ENCODE results near the gene AGAP2.

Gene AGAP2

GRCh38 chr12:57753756-57754337 is 15.3 kb upstream of the AGAP2 start:
- DNase-seq (ENCODE audit: low read depth): no peak

DNA sequence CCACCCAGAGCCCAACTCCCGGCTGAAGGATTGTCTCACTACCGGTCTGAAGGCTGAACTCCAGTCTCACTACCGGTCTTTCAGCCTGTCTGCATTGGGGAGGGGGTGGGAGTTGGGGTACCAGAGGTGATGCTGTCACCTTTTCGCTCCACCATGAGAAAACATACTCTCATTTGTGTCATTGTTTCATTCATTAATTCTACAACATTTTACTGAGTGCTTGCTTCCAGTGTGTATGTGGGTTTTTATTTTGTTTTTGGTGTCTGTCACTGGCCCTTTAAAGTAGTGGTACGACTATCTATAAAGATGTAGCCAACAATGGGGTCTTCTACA is 14.1 kb upstream of the AGAP2 start:
- no peak for DNase-seq (ENCODE audit: low read depth)

- DNase-seq (ENCODE audit: low read depth): peak; percentile 97
Measured at GRCh38 chr12:57751788-57752667, 13.5 kb upstream of the AGAP2 start, which contains the start of gene CDK4. Gene CDK4 (minus strand): TSS chr12:57752310. CDS start chr12:57751717, 593 bp downstream.

- no peak for DNase-seq (ENCODE audit: low read depth)
Measured at GRCh38 chr12:57751432-57751787, 12.9 kb upstream of the AGAP2 start.

- DNase-seq (ENCODE audit: low read depth): no peak
Measured at GRCh38 chr12:57750561-57751431, 12.3 kb upstream of the AGAP2 start.

DNA sequence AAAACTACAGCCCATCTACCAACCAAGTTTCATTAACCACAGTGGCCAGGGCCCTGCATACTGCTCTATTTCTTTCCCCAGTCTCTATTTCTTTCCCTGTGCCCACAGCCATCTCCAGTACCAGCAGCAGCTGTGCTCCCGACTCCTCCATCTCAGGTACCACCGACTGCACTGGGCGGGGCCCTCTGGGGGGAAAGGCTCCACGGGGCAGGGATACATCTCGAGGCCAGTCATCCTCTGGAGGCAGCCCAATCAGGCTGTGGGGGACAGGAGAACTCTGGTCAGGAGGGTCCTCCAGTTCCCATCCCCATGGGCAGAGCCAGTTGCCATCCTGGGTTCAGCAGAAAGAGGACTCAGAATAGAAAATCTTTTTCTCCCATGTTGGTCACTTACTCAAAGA is 10.5 kb upstream of the AGAP2 start:
- no peak for DNase-seq (ENCODE audit: low read depth)

DNA sequence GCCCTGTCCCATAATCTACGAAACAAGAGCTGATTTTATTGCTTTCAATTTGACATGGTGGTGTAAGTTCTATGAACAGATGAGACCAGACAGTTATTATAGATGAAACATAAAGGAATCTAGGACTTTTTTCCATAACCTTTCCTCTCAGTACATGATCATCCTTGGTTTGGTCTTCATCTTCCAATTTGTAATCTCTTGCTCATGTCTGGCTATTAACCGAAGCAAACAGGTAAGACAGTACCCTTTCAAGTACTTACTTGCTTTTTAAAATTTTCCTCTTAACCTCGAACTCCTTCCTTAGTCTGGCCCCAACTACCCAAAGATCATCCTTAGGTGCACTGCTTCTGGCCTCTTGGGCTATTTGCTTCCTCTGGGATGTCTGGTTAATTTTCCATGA is 7.5 kb upstream of the AGAP2 start:
- DNase-seq (ENCODE audit: low read depth): no peak

- no peak for DNase-seq (ENCODE audit: low read depth)
Measured at GRCh38 chr12:57745485-57745881, 6.9 kb upstream of the AGAP2 start.

GRCh38 chr12:57744777-57745484 is 6.4 kb upstream of the AGAP2 start, which contains the start of gene TSPAN31:
Gene TSPAN31 (plus strand): TSS chr12:57745039. CDS start chr12:57745155, 116 bp downstream.
- DNase-seq (ENCODE audit: low read depth): peak; percentile 86

DNA sequence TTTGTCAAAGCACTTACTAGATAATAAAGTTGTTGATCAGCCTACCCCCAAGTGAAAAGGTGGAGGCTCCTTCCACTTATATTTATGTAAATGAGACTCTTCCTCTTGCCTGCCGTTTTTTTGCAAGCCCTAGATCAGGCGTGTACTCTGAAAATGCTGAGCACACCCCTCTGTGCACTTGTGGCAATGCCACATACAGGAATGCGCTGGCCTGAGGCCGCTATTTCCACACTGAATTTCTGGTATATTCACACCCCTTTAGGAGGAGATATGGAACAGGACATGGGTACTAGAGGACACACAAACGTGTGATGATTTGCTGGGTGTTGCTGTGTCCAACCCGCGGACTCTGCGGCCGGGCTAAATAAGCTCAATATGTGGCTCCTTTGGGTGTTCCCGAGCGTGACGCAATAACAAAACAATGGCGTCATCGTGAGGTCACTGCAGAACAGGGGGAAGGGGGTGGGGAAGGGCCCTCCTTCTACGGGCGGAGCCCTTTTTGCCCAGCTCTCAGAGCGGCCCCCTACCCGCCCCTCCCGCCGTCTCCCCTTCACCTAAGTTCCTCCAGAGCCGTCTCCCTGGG is 5.7 kb upstream of the AGAP2 start:
- DNase-seq (ENCODE audit: low read depth): peak; percentile 45

DNA sequence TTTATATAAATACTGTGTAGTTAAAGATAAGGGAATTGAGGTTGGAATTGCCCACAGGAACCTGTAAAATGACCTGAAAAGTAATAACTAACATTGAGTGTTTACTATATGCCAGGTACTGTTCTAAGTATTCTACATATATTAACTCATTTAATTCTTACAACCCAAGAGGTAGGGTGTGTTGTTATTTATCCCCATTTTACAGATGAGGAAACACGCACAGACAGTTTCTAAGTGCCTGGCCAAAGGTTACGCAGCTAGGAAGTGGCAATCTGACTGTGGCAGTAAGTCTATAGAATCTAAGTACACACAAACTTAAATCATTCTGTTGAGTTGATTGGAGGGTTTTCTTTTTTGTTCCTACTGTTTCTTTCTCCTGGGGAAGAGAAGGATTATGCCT is 5.2 kb upstream of the AGAP2 start:
- no peak for DNase-seq (ENCODE audit: low read depth)

DNA sequence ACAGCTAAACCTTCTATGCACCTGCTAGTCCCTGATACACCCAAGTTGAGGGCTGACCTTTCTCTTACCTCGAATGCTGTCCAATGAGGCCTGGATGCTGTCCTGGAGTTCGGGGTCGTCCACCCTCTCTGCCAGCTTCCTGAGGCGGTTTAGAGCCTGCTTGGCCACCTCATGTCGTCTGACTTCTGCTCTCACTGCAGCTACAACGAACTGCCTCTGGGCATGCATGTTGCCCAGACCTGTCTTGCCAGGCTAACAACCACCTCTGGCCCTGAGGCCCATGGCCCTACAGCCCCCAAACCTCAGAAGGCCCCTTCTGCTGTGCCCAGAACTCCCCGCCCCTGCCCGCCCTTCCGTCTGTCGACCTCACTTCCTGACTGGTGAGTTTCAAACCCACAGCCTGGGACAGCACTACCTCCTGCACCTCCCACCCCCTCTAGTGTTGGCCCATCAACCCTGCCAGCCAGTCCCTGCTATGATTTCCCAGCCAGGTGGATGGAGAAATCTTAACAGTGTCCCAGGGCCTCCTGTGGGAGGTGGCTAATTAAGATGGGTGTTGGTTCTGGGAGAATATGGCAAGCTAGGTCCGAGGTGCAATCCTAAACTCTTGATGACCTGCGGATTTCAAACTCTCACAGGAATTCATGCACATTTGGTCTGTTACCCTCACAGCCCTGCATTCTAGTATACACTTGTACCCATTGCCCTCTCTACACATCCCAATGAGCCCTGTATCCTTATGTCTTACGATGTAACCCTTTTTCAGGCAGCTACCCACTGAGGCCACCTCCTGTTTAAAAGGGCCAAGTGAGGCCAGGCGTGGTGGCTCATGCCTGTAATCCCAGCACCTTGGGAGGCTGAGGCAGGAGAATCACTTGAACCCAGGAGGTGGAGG is 3.5 kb upstream of the AGAP2 start:
- DNase-seq (ENCODE audit: low read depth): peak; percentile 67

DNA sequence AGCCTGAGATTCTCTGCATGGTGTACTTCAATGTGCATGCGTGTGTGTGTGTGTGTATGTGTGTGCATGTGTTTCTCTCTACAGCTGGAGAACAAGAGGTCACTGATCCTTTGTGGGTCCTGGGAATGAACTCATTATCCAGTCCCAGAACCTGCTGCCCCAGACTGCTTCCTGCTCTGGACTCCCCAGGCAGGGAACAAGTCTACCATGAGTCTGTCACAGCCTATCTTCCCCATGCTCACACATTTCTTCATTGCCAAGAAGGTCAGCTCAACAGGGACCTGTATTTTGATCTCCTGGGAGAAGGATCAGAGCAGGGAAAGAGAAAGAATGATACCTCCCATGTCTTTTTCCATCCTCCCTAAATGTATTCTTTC is 2.9 kb upstream of the AGAP2 start:
- DNase-seq (ENCODE audit: low read depth): no peak

- peak; percentile 59 for DNase-seq (ENCODE audit: low read depth)
Measured at GRCh38 chr12:57740656-57741412, 2.3 kb upstream of the AGAP2 start.

DNA sequence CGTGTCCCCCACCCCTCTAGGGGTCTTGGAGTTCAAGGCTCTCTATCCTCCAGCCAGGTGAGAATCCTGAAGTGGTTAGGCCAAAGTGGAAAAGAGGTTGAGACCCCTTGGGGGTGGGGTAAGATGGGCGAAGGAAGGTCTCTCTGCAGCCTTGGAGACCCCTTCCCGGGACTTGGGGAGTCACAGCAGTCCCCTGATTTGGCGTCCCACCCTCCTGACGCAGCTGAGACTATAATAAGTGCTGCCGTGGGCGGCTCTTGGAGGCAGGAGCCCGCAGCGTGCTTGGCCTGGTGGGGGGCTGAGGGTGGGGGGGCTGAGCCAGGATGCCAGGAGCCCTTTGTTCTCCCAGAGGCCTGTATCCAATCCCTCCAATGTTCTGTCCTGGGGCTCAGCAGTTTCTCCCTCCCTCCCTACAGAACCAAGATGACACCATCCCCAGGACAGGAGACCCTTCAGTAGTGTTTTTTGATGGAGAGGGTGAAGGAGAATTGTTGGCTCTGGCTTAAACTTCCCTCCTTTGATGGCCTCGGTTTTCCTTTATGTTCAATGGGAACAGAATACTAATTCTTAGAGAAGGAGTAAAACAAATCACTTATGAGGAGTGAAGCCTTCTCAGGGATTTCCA is 1.5 kb upstream of the AGAP2 start:
- no peak for DNase-seq (ENCODE audit: low read depth)

DNA sequence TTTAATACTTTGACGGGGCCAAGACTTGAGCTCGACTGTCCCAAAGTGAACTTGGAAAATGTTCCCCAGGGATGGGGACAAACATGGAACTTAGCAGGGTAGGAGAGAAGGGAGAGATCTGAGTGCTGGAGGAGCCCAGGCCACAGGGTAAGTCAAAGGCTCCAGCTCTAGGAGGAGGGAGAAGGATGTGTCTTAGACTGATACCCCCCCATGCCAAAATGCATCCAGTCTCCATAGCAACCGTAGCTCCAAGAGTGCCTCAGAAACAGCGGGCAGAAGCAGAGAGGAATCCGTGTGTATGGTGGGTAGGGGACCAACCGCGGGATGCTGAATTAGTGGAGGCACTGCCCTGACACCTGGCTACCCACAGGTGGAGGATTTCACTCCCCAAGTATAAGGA is 845 bp upstream of the AGAP2 start:
- no peak for DNase-seq (ENCODE audit: low read depth)

- DNase-seq (ENCODE audit: low read depth): no peak
Measured at GRCh38 chr12:57737467-57738460, 778 bp downstream of the AGAP2 start.
